Activated naive CD8-positive, alpha-beta T cell treated with anti-CD3 and anti-CD28 coated beads for 36 hours (primary cell): ENCODE results near the gene NCOR2. TPM values are rescaled to one million over a fixed set of nuclear protein-coding genes. Genes with fewer than 3 reads are reported as not detected.
A peak's percentile ranks its signal among the peaks of the same experiment; 100 is the strongest.
"Not testable (repeated sequence)": the region's sequence is repeated elsewhere in the genome, so short reads cannot be mapped to it uniquely, and the experiment has no call there.

Experiments
- DNase-seq: peaks from one replicate; pipeline ENCODE4 v3.0.0; 2021
- H3K27ac Mint-ChIP-seq: one replicate; pipeline ENCODE4 v1.8.0; 2022; ENCODE audit warnings: mild to moderate bottlenecking, moderate library complexity, mixed read lengths
- H3K27me3 Mint-ChIP-seq: one replicate; pipeline ENCODE4 v1.8.0; 2022; ENCODE audit warnings: mild to moderate bottlenecking, mixed read lengths
- H3K36me3 Mint-ChIP-seq: one replicate; pipeline ENCODE4 v1.8.0; 2021; ENCODE audit warnings: mild to moderate bottlenecking, mixed read lengths
- H3K4me1 Mint-ChIP-seq: one replicate; pipeline ENCODE4 v1.8.0; 2021; ENCODE audit warnings: mixed read lengths
- H3K4me3 Mint-ChIP-seq: one replicate; pipeline ENCODE4 v1.8.0; 2022; ENCODE audit warnings: mild to moderate bottlenecking, moderate library complexity, mixed read lengths
- H3K9me3 Mint-ChIP-seq: one replicate; pipeline ENCODE4 v1.8.0; 2022; ENCODE audit warnings: mixed read lengths
- total RNA-seq, 2 experiments: library from RNA; stranded (reverse); gene quantifications; one replicate each; pipeline ENCODE4 v1.2.3, GENCODE V29; 2021

NCOR2 gene
- total RNA-seq, 2 experiments from 2014 or later, result 106 to 112 TPM

DNA sequence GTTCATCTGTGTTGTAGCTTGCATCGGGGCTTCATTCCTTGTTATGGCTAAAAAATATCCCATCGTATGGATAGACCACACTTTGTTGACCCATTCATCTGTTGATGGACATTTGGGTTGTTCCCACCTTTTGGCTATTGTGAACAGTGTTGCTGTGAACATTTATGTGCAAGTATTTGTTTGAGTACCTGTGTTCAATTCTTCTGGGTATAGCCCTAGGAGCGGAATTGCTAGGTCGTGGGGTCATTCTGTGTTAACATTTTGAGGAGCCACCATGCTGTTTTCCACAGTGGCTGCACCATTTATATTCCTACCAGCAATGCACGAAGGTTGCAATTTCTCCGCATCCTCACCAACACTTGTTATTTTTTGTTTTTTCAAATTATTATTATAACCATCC lies 23.0 kb upstream of the NCOR2 start:
- no peaks in the 10 kb centered on the region for H3K36me3 Mint-ChIP-seq
- H3K27me3 Mint-ChIP-seq, result peaks cover 15% of the 10 kb centered on the region
- H3K4me1 Mint-ChIP-seq, result peaks cover 14% of the 10 kb centered on the region
- H3K27ac Mint-ChIP-seq, result no peak overlapping the region
- DNase-seq, result no peak
- peaks cover 5% of the 10 kb centered on the region for H3K9me3 Mint-ChIP-seq
- no peak overlapping the region for H3K4me3 Mint-ChIP-seq

DNA sequence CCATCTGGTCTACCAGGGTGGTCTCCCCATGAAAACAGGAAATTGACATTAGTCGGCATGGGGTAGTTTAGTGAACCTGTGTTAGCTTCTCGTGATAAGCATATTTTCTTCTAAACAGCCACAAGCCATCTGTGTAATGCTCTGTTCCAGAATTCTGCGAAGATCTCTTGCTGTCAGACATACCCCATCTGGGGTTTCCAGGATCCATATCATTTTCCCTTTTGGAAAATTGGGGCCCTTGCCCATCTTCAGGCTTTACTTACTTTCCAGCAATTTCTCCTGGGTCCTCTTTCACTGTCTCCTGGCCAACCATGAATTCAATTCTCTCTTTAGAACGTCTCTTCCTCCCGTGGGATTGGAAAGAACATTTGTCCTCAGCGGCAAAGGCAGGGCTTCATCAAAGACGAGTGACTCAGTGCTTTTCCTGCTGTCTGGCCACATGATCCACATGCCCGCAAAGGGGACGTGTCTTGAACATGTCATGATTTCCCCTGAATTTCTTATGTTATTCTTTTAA lies 21.4 kb upstream of the NCOR2 start:
- Mint-ChIP-seq H3K9me3 (peaks cover 5% of the 10 kb centered on the region), H3K36me3 (no peaks in the 10 kb centered on the region), H3K27ac (no peak overlapping the region), H3K4me3 (no peak overlapping the region), H3K4me1 (peaks cover 14% of the 10 kb centered on the region), H3K27me3 (peaks cover 15% of the 10 kb centered on the region)
- peak; percentile 24 for DNase-seq

DNA sequence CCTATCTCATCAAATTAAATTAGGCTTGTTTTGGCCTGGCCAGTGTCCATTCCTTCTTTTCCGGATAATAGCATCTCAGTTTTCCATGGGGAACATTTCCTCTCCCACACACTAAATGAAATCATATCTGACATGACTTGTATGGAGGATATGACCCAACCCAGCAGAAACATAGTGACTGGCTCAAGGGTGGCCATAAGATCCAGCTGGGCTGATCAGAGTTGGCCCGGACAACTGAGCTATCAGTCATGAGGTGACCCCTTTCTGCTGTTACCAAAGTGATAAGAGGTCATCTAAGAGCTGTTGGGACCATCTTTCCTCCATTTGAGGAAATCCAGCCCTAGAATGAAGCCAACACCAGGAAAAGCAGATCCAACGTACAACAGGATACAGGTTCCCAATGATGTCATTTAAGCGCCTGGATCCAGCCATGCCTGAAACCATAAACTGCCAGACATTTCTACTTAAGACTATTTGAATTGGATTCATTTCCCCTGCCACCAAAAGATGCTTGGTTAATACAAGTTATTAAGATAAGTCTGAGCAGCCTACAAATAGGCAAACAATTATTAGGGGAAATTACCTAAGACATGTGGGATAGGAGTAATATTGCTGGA lies 20.7 kb upstream of the NCOR2 start:
- Mint-ChIP-seq H3K27ac (no peak overlapping the region), H3K9me3 (peaks cover 5% of the 10 kb centered on the region), H3K36me3 (no peaks in the 10 kb centered on the region)

DNA sequence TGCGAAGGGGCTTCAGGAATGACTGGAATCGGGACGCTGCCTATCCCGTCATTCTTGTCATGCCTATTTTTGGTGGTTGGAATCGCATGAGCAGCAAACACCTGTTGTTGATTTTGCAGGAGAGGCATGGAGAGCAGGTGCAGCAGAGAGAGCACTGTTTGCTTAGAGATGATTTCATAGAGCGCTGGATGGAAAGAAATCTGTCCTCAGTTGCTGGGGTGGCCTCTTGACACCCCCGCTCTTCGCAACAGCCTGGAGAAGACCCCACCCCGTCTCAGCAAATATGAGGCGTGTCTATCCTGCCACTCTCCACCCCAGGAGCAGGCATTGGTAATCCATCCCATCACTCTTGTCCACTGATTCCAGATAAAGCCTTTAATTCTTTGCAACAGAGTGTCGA lies 19.3 kb upstream of the NCOR2 start:
- H3K4me3 Mint-ChIP-seq, result no peak overlapping the region
- H3K27ac Mint-ChIP-seq, result no peak overlapping the region
- no peak for DNase-seq
- peaks cover 12% of the 10 kb centered on the region for H3K4me1 Mint-ChIP-seq
- H3K36me3 Mint-ChIP-seq, result no peaks in the 10 kb centered on the region
- H3K27me3 Mint-ChIP-seq, result peaks cover 4% of the 10 kb centered on the region
- peaks cover 5% of the 10 kb centered on the region for H3K9me3 Mint-ChIP-seq

More for the DNA sequence above, 20.7 kb upstream of the NCOR2 start:
- DNase-seq, result no peak
- H3K4me1 Mint-ChIP-seq, result peaks cover 14% of the 10 kb centered on the region
- no peak overlapping the region for H3K4me3 Mint-ChIP-seq
- H3K27me3 Mint-ChIP-seq, result peaks cover 11% of the 10 kb centered on the region

DNA sequence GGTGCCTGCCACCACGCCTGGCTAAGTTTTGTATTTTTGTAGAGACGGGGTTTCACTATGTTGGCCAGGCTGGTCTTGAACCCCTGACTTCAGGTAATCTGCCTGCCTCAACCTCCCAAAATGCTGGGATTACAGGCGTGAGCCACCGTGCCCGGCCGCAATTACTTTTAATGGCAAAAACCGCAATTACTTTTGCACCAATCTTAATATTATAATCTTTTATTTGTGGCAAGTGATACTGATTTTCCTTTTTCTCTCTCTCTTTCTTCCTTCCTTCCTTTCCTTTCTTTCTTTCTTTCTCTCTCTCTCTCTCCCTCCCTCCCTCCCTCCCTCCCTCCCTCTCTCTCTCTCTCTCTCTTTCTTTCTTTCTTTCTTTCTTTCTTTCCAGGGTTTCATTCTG lies 17.1 kb upstream of the NCOR2 start:
- H3K9me3 Mint-ChIP-seq, DNase-seq, H3K27ac Mint-ChIP-seq, H3K4me3 Mint-ChIP-seq, H3K27me3 Mint-ChIP-seq, H3K36me3 Mint-ChIP-seq: not testable (repeated sequence)
- peaks cover 11% of the 10 kb centered on the region for H3K4me1 Mint-ChIP-seq

DNA sequence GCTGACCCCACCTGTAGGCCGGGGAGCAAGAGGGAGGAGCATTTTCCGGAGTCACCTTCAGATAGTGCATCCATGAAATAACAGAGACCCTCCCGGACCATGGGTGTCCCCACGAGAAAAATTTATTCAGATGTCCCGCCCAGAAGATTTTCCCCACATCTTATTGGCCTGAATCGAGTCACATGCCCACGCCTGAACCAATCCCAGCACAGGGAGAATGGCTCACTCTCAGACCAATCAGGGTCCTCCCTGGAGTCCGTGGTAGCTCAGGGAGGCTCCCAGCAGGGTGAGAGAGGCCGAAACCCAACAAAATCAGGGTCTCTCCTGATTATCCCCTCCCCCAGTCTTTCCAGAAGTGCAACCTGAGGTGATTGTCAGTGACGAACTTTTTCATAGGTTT lies 16.4 kb upstream of the NCOR2 start:
- peaks cover 4% of the 10 kb centered on the region for H3K4me1 Mint-ChIP-seq
- H3K4me3 Mint-ChIP-seq, result no peak overlapping the region
- no peak for DNase-seq
- H3K36me3 Mint-ChIP-seq, result no peaks in the 10 kb centered on the region
- no peaks in the 10 kb centered on the region for H3K27me3 Mint-ChIP-seq
- H3K9me3 Mint-ChIP-seq, result peaks cover 6% of the 10 kb centered on the region
- no peak overlapping the region for H3K27ac Mint-ChIP-seq

DNA sequence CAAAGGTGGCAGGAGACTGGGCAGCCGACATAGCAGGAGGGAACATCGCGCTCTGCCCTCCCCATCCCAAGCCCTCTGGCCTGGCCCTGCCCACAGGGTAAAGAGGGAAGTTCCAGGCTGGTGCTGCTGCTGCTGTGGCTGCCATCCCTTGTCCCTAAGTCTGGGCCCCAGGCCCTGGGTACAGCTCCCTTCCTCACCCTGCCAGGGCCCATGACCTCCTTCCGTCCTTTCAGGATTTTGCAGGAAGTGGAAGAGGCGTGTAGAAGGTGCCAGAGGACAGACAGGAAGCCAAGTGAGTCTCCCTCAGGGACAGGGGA lies 14.7 kb upstream of the NCOR2 start:
- H3K9me3 Mint-ChIP-seq, result peaks cover 6% of the 10 kb centered on the region
- no peaks in the 10 kb centered on the region for H3K4me1 Mint-ChIP-seq
- DNase-seq, result no peak
- no peaks in the 10 kb centered on the region for H3K36me3 Mint-ChIP-seq
- no peak overlapping the region for H3K27ac Mint-ChIP-seq
- no peaks in the 10 kb centered on the region for H3K27me3 Mint-ChIP-seq
- no peak overlapping the region for H3K4me3 Mint-ChIP-seq

DNA sequence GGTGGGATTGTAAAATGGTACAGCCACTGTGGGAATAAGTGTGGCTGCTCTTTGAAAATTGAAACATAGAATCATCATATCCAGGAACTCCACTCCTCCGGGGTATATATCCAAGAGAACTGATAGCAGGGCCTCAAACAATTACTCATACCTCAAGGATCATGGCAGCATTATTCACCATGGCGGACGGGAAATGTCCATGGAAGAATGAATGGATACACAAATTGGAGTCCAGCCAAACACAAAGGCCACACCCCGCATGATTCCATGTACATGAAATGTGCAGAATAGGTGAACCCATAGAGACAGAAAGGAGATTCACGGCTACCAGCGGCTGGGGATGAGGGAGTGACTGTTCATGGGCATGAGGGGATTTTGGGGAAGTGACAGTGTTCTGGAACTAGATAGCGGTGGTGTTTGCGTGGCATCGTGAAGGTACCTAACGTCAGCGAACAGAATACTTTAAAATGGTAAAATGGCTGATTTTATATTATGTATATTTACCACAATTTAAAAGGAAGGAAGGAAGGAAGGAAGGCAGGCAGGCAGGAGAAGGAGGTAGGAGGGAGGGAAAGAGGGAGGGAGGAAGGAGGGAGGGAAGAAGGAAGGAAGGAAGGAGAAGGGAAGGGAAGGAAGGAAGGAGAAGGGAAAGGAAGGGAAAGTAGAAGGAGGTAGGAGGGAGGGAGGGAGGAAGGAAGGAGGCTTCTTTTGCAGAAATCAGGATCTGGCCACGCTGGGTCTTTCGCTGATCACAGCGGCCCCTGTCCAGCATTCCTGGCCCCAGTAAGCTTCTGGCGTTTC lies 14.1 kb upstream of the NCOR2 start:
- H3K4me3 Mint-ChIP-seq, result no peak overlapping the region
- no peak overlapping the region for H3K27ac Mint-ChIP-seq
- DNase-seq, result no peak
- H3K36me3 Mint-ChIP-seq, result no peaks in the 10 kb centered on the region
- no peaks in the 10 kb centered on the region for H3K4me1 Mint-ChIP-seq
- peaks cover 9% of the 10 kb centered on the region for H3K9me3 Mint-ChIP-seq
- no peaks in the 10 kb centered on the region for H3K27me3 Mint-ChIP-seq

DNA sequence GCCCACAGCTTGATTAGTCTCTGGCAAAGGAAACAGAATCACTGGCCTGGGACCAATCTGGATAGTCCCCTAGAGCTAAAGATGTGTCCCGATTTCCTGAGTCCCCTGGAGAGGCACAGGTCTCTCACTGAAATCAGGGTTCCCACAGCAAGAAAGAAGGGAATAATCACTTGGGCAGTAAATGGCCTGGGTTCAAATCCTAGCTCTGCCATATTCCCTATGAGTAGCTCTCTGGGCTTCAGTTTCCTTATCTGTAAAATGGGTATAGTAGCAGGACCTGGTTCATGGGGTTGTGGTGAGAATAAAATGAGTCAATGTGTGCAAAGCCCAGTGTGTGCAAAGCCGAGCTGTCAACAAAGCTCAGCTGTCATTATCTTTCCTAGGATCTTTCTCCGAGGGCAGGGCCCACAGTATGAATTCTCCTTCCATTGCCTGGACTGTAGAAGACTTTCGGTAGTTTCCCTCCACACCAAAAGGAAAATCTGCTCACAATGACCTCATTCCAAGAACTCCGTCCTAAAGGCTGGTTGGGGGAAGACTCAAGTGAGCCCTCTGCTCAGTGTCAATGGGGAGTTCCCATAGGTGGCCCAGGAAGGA lies 12.6 kb upstream of the NCOR2 start:
- no peak overlapping the region for H3K4me3 Mint-ChIP-seq
- H3K27me3 Mint-ChIP-seq, result no peaks in the 10 kb centered on the region
- H3K27ac Mint-ChIP-seq, result no peak overlapping the region
- DNase-seq, result no peak
- no peaks in the 10 kb centered on the region for H3K36me3 Mint-ChIP-seq
- no peaks in the 10 kb centered on the region for H3K4me1 Mint-ChIP-seq
- H3K9me3 Mint-ChIP-seq, result peaks cover 9% of the 10 kb centered on the region

DNA sequence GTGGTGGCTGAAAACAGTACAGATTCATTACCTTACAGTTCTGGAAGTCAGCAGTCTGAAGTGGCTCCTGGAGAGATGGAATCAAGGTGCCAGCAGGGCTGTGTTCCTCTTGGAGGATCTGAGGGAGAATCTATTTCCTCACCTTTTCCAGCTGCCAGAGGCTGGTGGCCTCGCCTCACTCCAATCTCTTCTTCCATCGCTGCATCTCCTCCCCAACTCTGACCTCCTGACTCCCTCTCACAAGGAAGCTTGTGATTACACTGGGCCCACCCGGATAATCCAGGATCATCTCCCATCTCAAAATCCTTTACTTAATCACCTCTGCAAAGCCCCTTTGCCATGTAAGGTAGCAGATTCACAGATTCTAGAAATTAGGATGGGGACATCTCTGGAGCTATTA lies 11.4 kb upstream of the NCOR2 start:
- Mint-ChIP-seq H3K27ac (no peak overlapping the region), H3K4me1 (no peaks in the 10 kb centered on the region), H3K9me3 (peaks cover 9% of the 10 kb centered on the region), H3K4me3 (no peak overlapping the region), H3K27me3 (no peaks in the 10 kb centered on the region), H3K36me3 (no peaks in the 10 kb centered on the region)
- no peak for DNase-seq

DNA sequence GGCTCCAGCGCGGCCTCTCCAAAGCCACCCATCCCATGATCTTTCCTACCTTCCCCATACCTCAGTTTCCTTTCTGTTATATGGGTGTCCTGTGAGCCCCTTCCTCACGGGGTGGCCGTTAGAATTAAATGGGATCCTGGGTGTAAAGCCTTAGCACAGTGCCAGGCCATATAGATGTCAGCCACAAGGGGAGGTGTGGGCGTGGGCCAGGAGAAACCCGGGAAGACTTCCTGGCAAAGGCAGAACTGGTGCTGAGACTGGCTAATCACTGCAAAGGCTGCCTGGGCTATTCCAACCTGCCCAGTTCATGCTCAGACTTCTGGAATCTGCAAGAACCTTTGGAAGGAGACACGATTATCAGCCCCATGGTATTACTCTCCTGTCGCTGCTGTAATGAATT lies 11.0 kb upstream of the NCOR2 start:
- H3K36me3 Mint-ChIP-seq, result no peaks in the 10 kb centered on the region
- no peaks in the 10 kb centered on the region for H3K27me3 Mint-ChIP-seq
- no peak for DNase-seq
- H3K4me3 Mint-ChIP-seq, result no peak overlapping the region
- H3K9me3 Mint-ChIP-seq, result peaks cover 9% of the 10 kb centered on the region
- no peak overlapping the region for H3K27ac Mint-ChIP-seq
- peaks cover 4% of the 10 kb centered on the region for H3K4me1 Mint-ChIP-seq

DNA sequence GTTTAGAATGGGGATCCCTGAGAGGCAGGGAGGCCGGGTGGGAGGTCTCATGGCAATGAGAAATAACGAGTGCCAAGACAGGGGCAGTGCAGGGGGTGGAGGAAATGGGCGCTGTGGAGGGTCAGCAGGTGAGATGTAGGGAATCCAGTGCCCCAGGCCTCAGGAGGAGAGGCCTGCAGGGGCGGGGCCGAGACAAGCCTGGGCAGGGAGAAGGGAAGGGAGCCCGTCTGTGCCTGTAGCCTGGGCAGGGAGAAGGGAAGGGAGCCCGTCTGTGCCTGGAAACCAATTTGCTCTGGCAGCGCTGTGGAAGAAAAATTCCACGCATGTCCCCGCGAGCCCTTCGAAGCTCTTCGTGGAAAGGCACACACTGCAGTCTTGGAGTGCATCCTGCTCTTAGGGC lies 10.6 kb upstream of the NCOR2 start:
- Mint-ChIP-seq H3K4me1 (peaks cover 4% of the 10 kb centered on the region), H3K27me3 (no peaks in the 10 kb centered on the region), H3K9me3 (peaks cover 9% of the 10 kb centered on the region), H3K4me3 (no peak overlapping the region), H3K27ac (no peak overlapping the region), H3K36me3 (no peaks in the 10 kb centered on the region)
- no peak for DNase-seq

DNA sequence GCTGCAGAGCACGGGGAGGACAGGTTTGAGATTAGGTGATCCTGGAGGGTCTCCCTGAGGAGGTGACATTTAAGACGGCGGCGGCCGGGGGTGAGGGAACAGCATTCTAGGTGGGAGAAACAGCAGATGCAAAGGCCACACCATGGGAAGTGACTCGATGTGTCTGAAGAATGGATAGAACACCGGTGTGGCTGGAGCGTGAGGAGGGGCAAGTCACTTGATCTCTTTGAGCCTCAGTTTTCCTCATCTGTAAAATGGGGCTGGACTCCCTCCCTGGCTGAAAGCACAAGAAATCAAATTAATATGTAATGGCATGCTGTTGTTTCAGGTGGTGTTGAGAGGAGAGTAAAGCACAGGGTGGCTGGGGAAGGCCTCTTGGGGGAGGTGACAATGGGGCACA lies 10.0 kb upstream of the NCOR2 start:
- peaks cover 9% of the 10 kb centered on the region for H3K9me3 Mint-ChIP-seq
- no peak overlapping the region for H3K27ac Mint-ChIP-seq
- H3K4me3 Mint-ChIP-seq, result no peak overlapping the region
- no peak for DNase-seq
- peaks cover 4% of the 10 kb centered on the region for H3K4me1 Mint-ChIP-seq
- H3K27me3 Mint-ChIP-seq, result no peaks in the 10 kb centered on the region
- H3K36me3 Mint-ChIP-seq, result no peaks in the 10 kb centered on the region

DNA sequence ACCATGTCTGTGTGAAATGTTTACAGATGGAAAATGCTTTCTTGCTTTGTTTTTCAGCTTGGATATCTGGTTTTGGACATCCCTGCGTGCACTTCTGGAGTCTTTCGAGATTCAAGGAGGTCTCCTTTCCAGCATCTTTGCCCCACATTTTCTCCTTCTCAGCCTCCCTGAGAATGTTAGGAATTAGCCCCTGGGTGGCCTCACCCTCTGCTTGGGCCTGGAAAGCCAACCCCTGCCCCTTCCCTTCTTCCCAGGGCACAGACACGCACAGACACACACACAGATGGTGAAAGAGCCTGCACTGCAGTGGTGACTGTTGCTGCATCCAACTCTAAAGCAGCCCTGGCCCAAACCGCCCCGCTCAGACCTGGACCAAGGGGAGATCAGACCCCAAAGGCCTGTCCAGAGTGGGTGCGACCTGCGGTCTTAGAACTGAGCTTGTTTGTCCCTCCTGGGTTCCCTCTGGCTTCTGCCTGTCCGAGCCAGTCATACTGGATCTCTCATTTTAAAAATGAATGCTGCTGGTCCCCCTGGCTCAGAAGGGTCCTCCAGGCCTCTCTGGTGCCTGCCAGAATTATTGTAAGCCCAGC lies 8.7 kb upstream of the NCOR2 start:
- peaks cover 9% of the 10 kb centered on the region for H3K9me3 Mint-ChIP-seq
- no peak overlapping the region for H3K27ac Mint-ChIP-seq
- H3K4me3 Mint-ChIP-seq, result no peak overlapping the region
- no peaks in the 10 kb centered on the region for H3K27me3 Mint-ChIP-seq
- H3K36me3 Mint-ChIP-seq, result no peaks in the 10 kb centered on the region
- no peak for DNase-seq
- peaks cover 4% of the 10 kb centered on the region for H3K4me1 Mint-ChIP-seq
